Smooth muscle cell (in vitro differentiated cells): ENCODE data around the gene RPS6KA5. TPM values are rescaled to one million over a fixed set of nuclear protein-coding genes. Genes with fewer than 3 reads are reported as not detected.

Experiments used
- DNase-seq: peaks from one replicate; lab custom pipeline; 2025; ENCODE audit not compliant: unreplicated experiment; lab: John Stamatoyannopoulos, UW
- H2AFZ ChIP-seq: fragments of 200-600 bp; sonication (generic); 2 replicates; pipeline ENCODE4 v1.6.0; 2016; ENCODE audit warnings: antibody characterized with exemption, low read depth, mild to moderate bottlenecking
- H3F3A ChIP-seq: fragments of 200-600 bp; sonication (generic); 2 replicates; pipeline ENCODE4 v1.6.0; 2017; ENCODE audit warnings: antibody characterized with exemption, low read depth
- H3K27ac ChIP-seq: fragments of 200-600 bp; sonication (generic); 2 replicates; pipeline ENCODE4 v1.5.1; 2016; ENCODE audit warnings: low read depth, mild to moderate bottlenecking
- H3K27me3 ChIP-seq: fragments of 200-600 bp; sonication (generic); 2 replicates; pipeline ENCODE4 v1.6.1; 2016; ENCODE audit warnings: low read depth, mild to moderate bottlenecking
- H3K36me3 ChIP-seq: fragments of 200-600 bp; sonication (generic); 2 replicates; pipeline ENCODE4 v1.5.1; 2016; ENCODE audit warnings: low read depth
- H3K4me1 ChIP-seq: fragments of 200-600 bp; sonication (generic); 2 replicates; pipeline ENCODE4 v1.5.1; 2016; ENCODE audit warnings: low read depth
- H3K4me2 ChIP-seq: fragments of 200-600 bp; sonication (generic); 2 replicates; pipeline ENCODE4 v1.6.0; 2016; ENCODE audit warnings: mild to moderate bottlenecking
- H3K4me3 ChIP-seq: fragments of 200-600 bp; sonication (generic); 2 replicates; pipeline ENCODE4 v1.5.1; 2016; ENCODE audit warnings: mild to moderate bottlenecking
- H3K79me2 ChIP-seq: fragments of 200-600 bp; sonication (generic); 2 replicates; pipeline ENCODE4 v1.6.0; 2016; ENCODE audit warnings: low read depth, mild to moderate bottlenecking
- H3K9ac ChIP-seq: fragments of 200-600 bp; sonication (generic); 2 replicates; pipeline ENCODE4 v1.6.0; 2016; ENCODE audit warnings: low read depth
- H3K9me3 ChIP-seq: fragments of 200-600 bp; sonication (generic); replicated peaks from 2 replicates; pipeline ENCODE4 v1.5.1; 2016; ENCODE audit warnings: low read depth
- H4K20me1 ChIP-seq: fragments of 200-600 bp; sonication (generic); 2 replicates; pipeline ENCODE4 v1.6.0; 2016; ENCODE audit warnings: low read depth
- CTCF ChIP-seq: fragments of 200-600 bp; sonication (generic); IDR thresholded peaks from 2 replicates; pipeline ENCODE4 v1.5.1; 2017; ENCODE audit warnings: borderline replicate concordance, mild to moderate bottlenecking, antibody characterized with exemption; ENCODE audit not compliant: insufficient read depth, poor library complexity, severe bottlenecking
- WGBS: methylation state at CpG from one replicate; pipeline ENCODE4 v1.1.7; 2016; ENCODE audit warnings: low lambda C conversion rate; 5-methylcytosine and 5-hydroxymethylcytosine counted together
- polyA plus RNA-seq: library from polyadenylated mRNA; unstranded; fragments of >200 nt; fragmentation: Nextera tagmentation; extraction: Ambion mirVana; gene quantifications from 2 replicates; pipeline ENCODE4 v1.2.1, GENCODE V29; 2016
- total RNA-seq: library from RNA; depleted of rRNA; stranded (reverse); fragments of >200 nt; gene quantifications from 2 replicates; pipeline ENCODE4 v1.2.3, GENCODE V29; 2014

RPS6KA5 gene
- total and polyA plus RNA-seq, 2 experiments from 2014 or later: 1.0 to 1.5 TPM

- H3K27me3 ChIP-seq: peaks cover 23% of the 10 kb centered on the region
- no peaks in the 10 kb centered on the region for H3K36me3 ChIP-seq
- no peak for TF ChIP-seq CTCF
- DNase-seq: no peak
- H4K20me1 ChIP-seq: no peaks in the 10 kb centered on the region
- H3K4me2 ChIP-seq: no peak overlapping the region
- H3K4me3 ChIP-seq: no peak overlapping the region
- H2AFZ ChIP-seq: no peak overlapping the region
- H3K27ac ChIP-seq: no peak overlapping the region
- H3K9me3 ChIP-seq: no peaks in the 10 kb centered on the region
- no peak overlapping the region for H3K9ac ChIP-seq
- no peaks in the 10 kb centered on the region for H3F3A ChIP-seq
- H3K4me1 ChIP-seq: no peaks in the 10 kb centered on the region
- 97% methylated on average over 1 of the region's 1 CpG for WGBS
- no peaks in the 10 kb centered on the region for H3K79me2 ChIP-seq
These were observed 38.3 kb downstream of the RPS6KA5 start for GRCh38 chr14:91021991-91022621.

- Histone ChIP-seq H3K4me2 (no peak overlapping the region), H3K27ac (no peak overlapping the region), H3K36me3 (no peaks in the 10 kb centered on the region), H4K20me1 (no peaks in the 10 kb centered on the region), H3F3A (no peaks in the 10 kb centered on the region), H3K79me2 (no peaks in the 10 kb centered on the region), H3K4me1 (no peaks in the 10 kb centered on the region), H3K27me3 (peaks cover 23% of the 10 kb centered on the region), H3K9ac (no peak overlapping the region), H2AFZ (no peak overlapping the region), H3K4me3 (no peak overlapping the region), H3K9me3 (no peaks in the 10 kb centered on the region)
- TF ChIP-seq CTCF: no peak
- no peak for DNase-seq
- 93% methylated on average over 3 of the region's 3 CpGs for WGBS
These were observed 39.3 kb downstream of the RPS6KA5 start for GRCh38 chr14:91021115-91021514.

- H3K4me2 ChIP-seq: no peak overlapping the region
- H3K27me3 ChIP-seq: peaks cover 25% of the 10 kb centered on the region
- WGBS: 95% methylated on average over 3 of the region's 3 CpGs
- no peaks in the 10 kb centered on the region for H4K20me1 ChIP-seq
- H3F3A ChIP-seq: no peaks in the 10 kb centered on the region
- H3K9me3 ChIP-seq: no peaks in the 10 kb centered on the region
- no peak overlapping the region for H3K9ac ChIP-seq
- no peak for TF ChIP-seq CTCF
- no peaks in the 10 kb centered on the region for H3K36me3 ChIP-seq
- no peak overlapping the region for H3K4me3 ChIP-seq
- no peak overlapping the region for H3K27ac ChIP-seq
- H2AFZ ChIP-seq: no peak overlapping the region
- no peaks in the 10 kb centered on the region for H3K4me1 ChIP-seq
- no peak for DNase-seq
- no peaks in the 10 kb centered on the region for H3K79me2 ChIP-seq
These were observed 40.8 kb downstream of the RPS6KA5 start for GRCh38 chr14:91019673-91020072.

GRCh38 chr14:91018481-91018880 is 42.0 kb downstream of the RPS6KA5 start:
- no peaks in the 10 kb centered on the region for H3K79me2 ChIP-seq
- no peak overlapping the region for H2AFZ ChIP-seq
- H3K4me1 ChIP-seq: no peaks in the 10 kb centered on the region
- no peaks in the 10 kb centered on the region for H3K9me3 ChIP-seq
- no peaks in the 10 kb centered on the region for H4K20me1 ChIP-seq
- no peak overlapping the region for H3K4me3 ChIP-seq
- no peak overlapping the region for H3K27ac ChIP-seq
- no peak for TF ChIP-seq CTCF
- no peak for DNase-seq
- no peaks in the 10 kb centered on the region for H3F3A ChIP-seq
- H3K27me3 ChIP-seq: peaks cover 16% of the 10 kb centered on the region
- WGBS: 98% methylated on average over 5 of the region's 5 CpGs
- no peak overlapping the region for H3K4me2 ChIP-seq
- no peaks in the 10 kb centered on the region for H3K36me3 ChIP-seq
- H3K9ac ChIP-seq: no peak overlapping the region
